DND-41 (cell line): ENCODE measurements around the gene KIFC3.

Source experiments
- ATAC-seq: fragments of 200-7000 bp; cut with Tn5 transposase; 3 replicates; pipeline ENCODE4 v1.9.1; 2021; ENCODE audit warnings: low read depth; ENCODE audit not compliant: insufficient read depth
- DNase-seq: peaks from one replicate; pipeline ENCODE4 v3.0.0-alpha.2; 2020
- H2AFZ ChIP-seq: 2 replicates; pipeline ENCODE4 v1.6.0; 2012; ENCODE audit warnings: low read depth, low read length
- H3K27ac ChIP-seq: 2 replicates; pipeline ENCODE4 v1.5.1; 2012; ENCODE audit warnings: low read length, inconsistent platforms
- H3K27me3 ChIP-seq: fragments of 200-600 bp; sonication (generic); 2 replicates; pipeline ENCODE4 v1.6.0; 2012; ENCODE audit warnings: low read length, mild to moderate bottlenecking, inconsistent platforms; ENCODE audit not compliant: insufficient read depth, poor library complexity
- H3K36me3 ChIP-seq: 2 replicates; pipeline ENCODE4 v1.5.1; 2012; ENCODE audit warnings: low read length, inconsistent platforms; ENCODE audit not compliant: insufficient read depth
- H3K4me1 ChIP-seq: 2 replicates; pipeline ENCODE4 v1.5.1; 2012; ENCODE audit warnings: mild to moderate bottlenecking, low read length; ENCODE audit not compliant: insufficient read depth
- H3K4me2 ChIP-seq: 2 replicates; pipeline ENCODE4 v1.6.0; 2012; ENCODE audit warnings: mild to moderate bottlenecking, moderate library complexity, low read length, inconsistent platforms; ENCODE audit not compliant: insufficient read depth
- H3K4me3 ChIP-seq, 2 experiments: fragments of 200-600 bp in 1 of 2; shearing (Covaris generic) in 1 of 2; 2 replicates each; pipeline ENCODE4 v1.5.1; 2012 to 2016; ENCODE audit warnings: inconsistent platforms in 2 of 2, low read length in 2 of 2, mild to moderate bottlenecking in 2 of 2, low read depth in 1 of 2, moderate library complexity in 1 of 2
- H3K79me2 ChIP-seq: 2 replicates; pipeline ENCODE4 v1.6.0; 2012; ENCODE audit warnings: low read length, inconsistent platforms; ENCODE audit not compliant: insufficient read depth
- H3K9ac ChIP-seq: 2 replicates; pipeline ENCODE4 v1.6.0; 2012; ENCODE audit warnings: low read depth, mild to moderate bottlenecking, inconsistent platforms, low read length, moderate library complexity
- H3K9me3 ChIP-seq: 2 replicates; pipeline ENCODE4 v1.5.1; 2012; ENCODE audit warnings: low read length, moderate library complexity, mild to moderate bottlenecking, inconsistent platforms; ENCODE audit not compliant: insufficient read depth, severe bottlenecking
- H4K20me1 ChIP-seq: 2 replicates; pipeline ENCODE4 v1.6.0; 2012; ENCODE audit warnings: low read length; ENCODE audit not compliant: insufficient read depth
- CTCF ChIP-seq: IDR thresholded peaks from 2 replicates; pipeline ENCODE4 v1.5.1; 2012; ENCODE audit warnings: borderline replicate concordance, low read length, moderate library complexity, mild to moderate bottlenecking; ENCODE audit not compliant: poor library complexity, severe bottlenecking; ENCODE audit errors: extremely low read depth
- EZH2 ChIP-seq: IDR thresholded peaks from 3 replicates; pipeline ENCODE4 v1.6.1; 2012; ENCODE audit warnings: borderline replicate concordance, low read depth, mild to moderate bottlenecking, moderate library complexity, low read length, inconsistent platforms; ENCODE audit not compliant: severe bottlenecking

Gene KIFC3

GRCh38 chr16:57735755-57736418 is 66.4 kb downstream of the KIFC3 start, which contains the start of gene KATNB1:
Gene KATNB1 (plus strand): TSS chr16:57735770. CDS start chr16:57737244, 1,474 bp downstream.
- ATAC-seq (no peak), DNase-seq (no peak)
- peaks cover 38% of the 10 kb centered on the region for H3K36me3 ChIP-seq
- H4K20me1 ChIP-seq: peaks cover 6% of the 10 kb centered on the region; the same call in 1 of the 2 replicates
- peaks cover 2% of the 10 kb centered on the region for H3K9me3 ChIP-seq
- H3K79me2 ChIP-seq: peaks cover 45% of the 10 kb centered on the region
- peak within 1 kb of the TSS; percentile 87 for H3K27ac ChIP-seq
- H3K4me1 ChIP-seq: peaks cover 40% of the 10 kb centered on the region
- peak within 1 kb of the TSS; percentile 88 for H3K4me2 ChIP-seq
- peak within 1 kb of the TSS; percentile 74 to 80 for H3K4me3 ChIP-seq
- TF ChIP-seq EZH2 (no peak), CTCF (no peak)
- H2AFZ ChIP-seq: peak within 1 kb of the TSS; percentile 78
- no peaks in the 10 kb centered on the region for H3K27me3 ChIP-seq
- H3K9ac ChIP-seq: peak within 1 kb of the TSS; percentile 77

- DNase-seq: peak; percentile 100
- Histone ChIP-seq H3K36me3 (peaks cover 32% of the 10 kb centered on the region), H3K4me1 (peaks cover 40% of the 10 kb centered on the region), H3K4me2 (peak overlapping the region; percentile 88), H3K27ac (peak overlapping the region; percentile 87), H3K9ac (peak overlapping the region; percentile 77), H2AFZ (peak overlapping the region; percentile 78), H4K20me1 (0 out of 2 replicates have a peak, but pooled peaks cover 2% of the 10 kb centered on the region), H3K79me2 (peaks cover 44% of the 10 kb centered on the region), H3K27me3 (no peaks in the 10 kb centered on the region), H3K4me3 (peak overlapping the region; percentile 74 to 80), H3K9me3 (peaks cover 2% of the 10 kb centered on the region)
- TF ChIP-seq EZH2: no peak
- TF ChIP-seq CTCF: no peak
- ATAC-seq: peak; percentile 89
These were observed 67.2 kb downstream of the KIFC3 start for GRCh38 chr16:57734925-57735754.

- TF ChIP-seq EZH2 (no peak), CTCF (no peak)
- DNase-seq (no peak), ATAC-seq (no peak)
- H3K79me2 ChIP-seq: peaks cover 38% of the 10 kb centered on the region
- H3K4me3 ChIP-seq: peak overlapping the region; percentile 72 to 76
- H4K20me1 ChIP-seq: 0 out of 2 replicates have a peak, but pooled peaks cover 2% of the 10 kb centered on the region
- peak overlapping the region; percentile 78 for H2AFZ ChIP-seq
- peak overlapping the region; percentile 75 for H3K4me2 ChIP-seq
- peaks cover 40% of the 10 kb centered on the region for H3K4me1 ChIP-seq
- H3K36me3 ChIP-seq: peaks cover 25% of the 10 kb centered on the region
- peak overlapping the region; percentile 77 for H3K9ac ChIP-seq
- H3K27me3 ChIP-seq: no peaks in the 10 kb centered on the region
- H3K9me3 ChIP-seq: peaks cover 2% of the 10 kb centered on the region
- peak overlapping the region; percentile 87 for H3K27ac ChIP-seq
These were observed 67.9 kb downstream of the KIFC3 start for GRCh38 chr16:57734308-57734924.
